Body of pancreas (tissue), 4 donors: ENCODE data around the gene C4orf51.

Experiments used
- POLR2A ChIP-seq, 3 donors: fragments of 450-650 bp; IDR thresholded peaks; one replicate each; pipeline ENCODE4 v1.6.1; 2016; ENCODE audit warnings: antibody characterized with exemption in 3 of 3, mild to moderate bottlenecking in 2 of 3
- TF ChIP-seq, protein P1 (sequence below), 7 experiments: fragments of 450-650 bp in 4 of 7; fragments of 200-600 bp in 3 of 7; sonication (generic) in 3 of 7; IDR thresholded peaks; one replicate each; pipeline ENCODE4 v1.5.1; 2016 to 2019; ENCODE audit warnings: antibody characterized with exemption in 7 of 7

DNA sequence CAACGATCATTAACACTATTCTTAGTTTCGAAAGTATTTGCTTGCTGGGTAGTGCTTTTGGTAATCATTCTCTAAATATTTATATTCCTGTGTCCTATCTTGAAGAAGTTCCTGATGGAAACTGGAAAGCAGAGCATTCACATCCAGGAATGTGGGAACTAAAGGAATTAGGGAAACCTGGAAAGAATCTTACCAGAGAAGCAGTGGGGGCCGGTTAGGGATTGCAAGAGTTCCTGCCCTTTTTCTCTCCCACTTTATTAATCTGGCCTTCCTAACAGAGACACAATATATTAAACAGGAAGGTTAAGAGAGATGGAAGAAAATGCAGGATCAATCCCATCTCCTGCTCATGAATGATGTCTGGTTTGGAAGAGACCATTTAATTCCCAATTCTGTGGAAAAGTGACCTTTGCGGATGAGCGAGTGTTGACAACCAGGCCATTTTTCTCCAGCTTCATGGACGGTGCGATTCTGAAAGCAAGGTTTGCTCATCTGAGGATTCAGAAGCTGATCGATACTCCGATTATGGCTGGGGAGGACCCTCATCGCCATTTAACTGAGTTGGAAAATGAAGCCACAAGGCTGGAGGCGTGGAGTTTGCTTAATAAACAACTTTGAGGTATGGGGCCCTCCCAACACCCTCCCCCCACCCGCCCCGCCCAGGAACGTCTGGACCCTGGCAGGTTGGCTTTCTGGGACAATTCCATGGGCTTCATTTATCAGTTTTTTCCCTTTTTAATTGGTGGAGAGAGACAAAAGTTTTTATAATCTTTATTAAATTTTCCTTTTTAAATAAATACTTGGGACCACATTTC lies 52.3 kb downstream of the C4orf51 start:
- TF ChIP-seq, protein P1, sequence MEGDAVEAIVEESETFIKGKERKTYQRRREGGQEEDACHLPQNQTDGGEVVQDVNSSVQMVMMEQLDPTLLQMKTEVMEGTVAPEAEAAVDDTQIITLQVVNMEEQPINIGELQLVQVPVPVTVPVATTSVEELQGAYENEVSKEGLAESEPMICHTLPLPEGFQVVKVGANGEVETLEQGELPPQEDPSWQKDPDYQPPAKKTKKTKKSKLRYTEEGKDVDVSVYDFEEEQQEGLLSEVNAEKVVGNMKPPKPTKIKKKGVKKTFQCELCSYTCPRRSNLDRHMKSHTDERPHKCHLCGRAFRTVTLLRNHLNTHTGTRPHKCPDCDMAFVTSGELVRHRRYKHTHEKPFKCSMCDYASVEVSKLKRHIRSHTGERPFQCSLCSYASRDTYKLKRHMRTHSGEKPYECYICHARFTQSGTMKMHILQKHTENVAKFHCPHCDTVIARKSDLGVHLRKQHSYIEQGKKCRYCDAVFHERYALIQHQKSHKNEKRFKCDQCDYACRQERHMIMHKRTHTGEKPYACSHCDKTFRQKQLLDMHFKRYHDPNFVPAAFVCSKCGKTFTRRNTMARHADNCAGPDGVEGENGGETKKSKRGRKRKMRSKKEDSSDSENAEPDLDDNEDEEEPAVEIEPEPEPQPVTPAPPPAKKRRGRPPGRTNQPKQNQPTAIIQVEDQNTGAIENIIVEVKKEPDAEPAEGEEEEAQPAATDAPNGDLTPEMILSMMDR (IDR thresholded peaks at IDR 0.05): no peak
- no peak for TF ChIP-seq POLR2A (IDR thresholded peaks at IDR 0.05)
